ENCODE results near the gene IL16. TPM values are rescaled to one million over a fixed set of nuclear protein-coding genes. Genes with fewer than 3 reads are reported as not detected.

Gene IL16
- total RNA-seq, 6 experiments from 2014 or later = 2.0 to 6.8 (median 3.2) TPM

DNA sequence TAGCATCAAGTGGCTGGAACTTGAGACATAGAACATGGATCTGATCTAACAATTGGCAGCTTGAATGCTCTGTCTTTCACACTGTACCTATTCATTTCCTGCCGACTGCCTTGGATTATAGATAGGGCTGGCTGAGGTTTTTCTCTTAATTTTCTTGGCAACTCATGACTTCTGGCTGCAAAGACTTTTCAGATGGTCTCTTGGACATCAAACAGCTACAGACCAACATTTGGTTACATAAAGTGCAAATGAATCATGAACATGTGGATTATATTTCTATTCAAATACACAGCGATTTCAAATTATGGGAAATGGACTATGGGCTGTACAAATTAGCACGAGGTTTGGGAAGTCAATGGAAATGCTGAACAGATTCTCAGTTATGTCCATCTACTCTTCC, 26.2 kb upstream of the IL16 start:
- H3K36me3 ChIP-seq = no peaks in the 10 kb centered on the region
- no peak overlapping the region for H3K27ac ChIP-seq
- TF ChIP-seq, protein P1, sequence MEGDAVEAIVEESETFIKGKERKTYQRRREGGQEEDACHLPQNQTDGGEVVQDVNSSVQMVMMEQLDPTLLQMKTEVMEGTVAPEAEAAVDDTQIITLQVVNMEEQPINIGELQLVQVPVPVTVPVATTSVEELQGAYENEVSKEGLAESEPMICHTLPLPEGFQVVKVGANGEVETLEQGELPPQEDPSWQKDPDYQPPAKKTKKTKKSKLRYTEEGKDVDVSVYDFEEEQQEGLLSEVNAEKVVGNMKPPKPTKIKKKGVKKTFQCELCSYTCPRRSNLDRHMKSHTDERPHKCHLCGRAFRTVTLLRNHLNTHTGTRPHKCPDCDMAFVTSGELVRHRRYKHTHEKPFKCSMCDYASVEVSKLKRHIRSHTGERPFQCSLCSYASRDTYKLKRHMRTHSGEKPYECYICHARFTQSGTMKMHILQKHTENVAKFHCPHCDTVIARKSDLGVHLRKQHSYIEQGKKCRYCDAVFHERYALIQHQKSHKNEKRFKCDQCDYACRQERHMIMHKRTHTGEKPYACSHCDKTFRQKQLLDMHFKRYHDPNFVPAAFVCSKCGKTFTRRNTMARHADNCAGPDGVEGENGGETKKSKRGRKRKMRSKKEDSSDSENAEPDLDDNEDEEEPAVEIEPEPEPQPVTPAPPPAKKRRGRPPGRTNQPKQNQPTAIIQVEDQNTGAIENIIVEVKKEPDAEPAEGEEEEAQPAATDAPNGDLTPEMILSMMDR (IDR thresholded peaks at IDR 0.05) = no peak
- TF ChIP-seq POLR2A (IDR thresholded peaks at IDR 0.05) = no peak
- ATAC-seq (no peak), DNase-seq (no peak)
- H3K4me1 ChIP-seq = no peaks in the 10 kb centered on the region
- intact Hi-C loops (cut with DNase I) = no loop called here
- H3K9me3 ChIP-seq = no peaks in the 10 kb centered on the region
- WGBS (ENCODE audit: insufficient coverage, low coverage, low lambda C conversion rate, missing lambda C conversion rate) = 48% methylated on average over 3 of the region's 3 CpGs
- no peaks in the 10 kb centered on the region for H3K27me3 ChIP-seq
- no peak overlapping the region for H3K4me3 ChIP-seq

DNA sequence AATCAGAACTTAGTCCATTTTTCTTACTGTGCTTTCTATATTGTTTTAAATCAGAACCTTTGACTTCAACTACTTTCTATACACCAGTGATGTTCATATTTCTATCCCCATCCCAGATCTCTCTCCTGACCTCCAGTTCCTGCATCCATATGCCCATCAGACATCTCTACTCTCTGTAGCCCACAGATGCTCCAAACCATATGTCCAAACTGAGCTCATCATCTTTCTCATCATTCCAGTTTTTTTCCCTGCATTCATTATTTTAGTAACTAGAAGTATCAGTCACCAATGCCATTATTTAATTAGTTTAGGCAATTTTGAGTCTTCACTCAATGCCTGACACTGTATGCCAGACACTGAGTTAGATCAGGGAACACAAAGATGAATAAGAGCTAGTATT, 25.4 kb upstream of the IL16 start:
- no peak for DNase-seq
- intact Hi-C loops (cut with DNase I) = no loop called here
- no peak for ATAC-seq
- Histone ChIP-seq H3K27ac (no peak overlapping the region), H3K4me1 (no peaks in the 10 kb centered on the region), H3K9me3 (no peaks in the 10 kb centered on the region), H3K36me3 (no peaks in the 10 kb centered on the region), H3K4me3 (no peak overlapping the region), H3K27me3 (no peaks in the 10 kb centered on the region)
- no peak for TF ChIP-seq POLR2A (IDR thresholded peaks at IDR 0.05)
- TF ChIP-seq, protein P1 (IDR thresholded peaks at IDR 0.05) = no peak

DNA sequence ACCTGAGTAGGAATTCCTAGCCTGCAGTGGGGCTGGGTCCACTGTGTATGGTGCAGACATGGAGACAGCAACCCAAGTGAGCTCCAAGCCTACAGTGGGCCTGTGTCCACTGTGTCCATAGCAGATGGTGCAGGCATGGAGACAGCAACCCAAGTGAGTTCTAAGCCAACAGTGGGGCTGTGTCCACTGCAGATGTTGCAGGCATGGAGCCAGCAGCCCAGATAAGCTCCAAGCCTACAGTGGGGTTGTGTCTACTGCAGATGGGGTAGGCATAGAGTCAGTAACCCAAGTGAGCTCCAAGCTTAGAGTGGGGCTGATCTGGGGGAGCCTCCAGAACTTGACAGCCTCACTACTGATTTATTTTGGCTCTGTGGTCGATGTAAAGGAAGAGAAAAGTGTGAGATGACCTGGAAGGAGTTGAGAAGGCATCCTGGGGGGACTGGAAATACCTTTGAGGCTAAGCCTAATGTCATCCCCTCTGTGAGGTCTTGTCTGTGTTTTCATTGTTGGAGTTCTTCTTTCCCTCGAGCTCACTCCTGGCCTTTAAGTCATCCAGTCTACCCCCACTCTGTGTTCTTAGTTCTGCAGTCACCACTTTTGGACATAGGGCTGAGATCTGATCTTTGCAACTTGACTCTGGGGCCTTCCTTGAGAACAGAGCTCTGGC, 22.4 kb upstream of the IL16 start:
- Histone ChIP-seq H3K4me1 (no peaks in the 10 kb centered on the region), H3K27ac (no peak overlapping the region), H3K9me3 (no peaks in the 10 kb centered on the region), H3K36me3 (no peaks in the 10 kb centered on the region), H3K4me3 (no peak overlapping the region), H3K27me3 (no peaks in the 10 kb centered on the region)
- ATAC-seq (no peak), DNase-seq (no peak)
- intact Hi-C loops (cut with DNase I) = no loop called here
- TF ChIP-seq, protein P1 (IDR thresholded peaks at IDR 0.05) = no peak
- TF ChIP-seq POLR2A (IDR thresholded peaks at IDR 0.05) = no peak
- WGBS (ENCODE audit: insufficient coverage, low coverage, low lambda C conversion rate, missing lambda C conversion rate) = 50% methylated on average over 2 of the region's 2 CpGs

DNA sequence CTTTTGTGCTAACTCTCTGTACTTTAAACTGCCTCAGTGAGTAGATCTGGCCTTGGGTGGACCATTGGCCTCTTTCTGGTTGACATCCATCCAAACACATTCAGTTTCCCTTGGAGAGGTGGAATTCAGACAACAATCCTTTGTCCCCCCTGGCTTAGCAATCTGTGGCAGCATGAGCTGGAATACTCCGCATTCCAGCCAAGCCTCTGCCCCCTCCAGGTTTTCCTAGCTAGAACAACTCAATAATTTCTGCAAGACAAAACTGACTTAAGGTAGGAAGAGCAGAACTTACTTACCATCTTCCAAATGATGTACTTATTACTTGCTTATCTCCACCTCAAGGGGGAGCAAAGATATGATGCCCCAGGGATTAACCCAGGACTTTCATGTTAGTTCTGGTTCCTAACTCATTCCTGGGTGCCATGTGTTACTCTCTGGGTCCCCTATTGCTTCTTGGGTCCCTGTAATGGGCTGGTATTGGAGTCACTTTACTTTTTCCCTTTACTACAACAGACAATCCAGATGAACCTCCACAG, 21.8 kb upstream of the IL16 start:
- TF ChIP-seq, protein P1 (IDR thresholded peaks at IDR 0.05) = no peak
- no peak for TF ChIP-seq POLR2A (IDR thresholded peaks at IDR 0.05)
- Histone ChIP-seq H3K4me3 (no peak overlapping the region), H3K27me3 (no peaks in the 10 kb centered on the region), H3K27ac (no peak overlapping the region), H3K4me1 (no peaks in the 10 kb centered on the region), H3K36me3 (no peaks in the 10 kb centered on the region), H3K9me3 (no peaks in the 10 kb centered on the region)
- no peak for ATAC-seq
- DNase-seq = no peak
- WGBS (ENCODE audit: insufficient coverage, low coverage, low lambda C conversion rate, missing lambda C conversion rate) = 100% methylated on average over 1 of the region's 1 CpG
- intact Hi-C loops (cut with DNase I) = no loop called here
